Activated T-helper 1 cell treated with anti-CD3 and anti-CD28 coated beads, Interleukin-12 subunit alpha, Interleukin-12 subunit beta, Interleukin-2, Interleukin-4 antibody, amounts not matched to agents 30 ng/mL and 10 ng/mL and 1 ng/mL, durations not matched to agents 14 hours and 24 hours and 36 hours (primary cell): ENCODE results near the gene CEACAM18. TPM values are rescaled to one million over a fixed set of nuclear protein-coding genes. Genes with fewer than 3 reads are reported as not detected.

Source experiments
- DNase-seq: peaks from one replicate; pipeline ENCODE4 v3.0.0; 2021; ENCODE audit warnings: low spot score
- H3K27ac Mint-ChIP-seq: one replicate; pipeline ENCODE4 v1.8.0; 2021; ENCODE audit warnings: mild to moderate bottlenecking, mixed read lengths
- H3K27me3 Mint-ChIP-seq: one replicate; pipeline ENCODE4 v1.8.0; 2022; ENCODE audit warnings: mild to moderate bottlenecking, moderate library complexity, mixed read lengths; ENCODE audit not compliant: insufficient read depth
- H3K36me3 Mint-ChIP-seq: one replicate; pipeline ENCODE4 v1.8.0; 2021; ENCODE audit warnings: low read depth, mixed read lengths
- H3K4me1 Mint-ChIP-seq: one replicate; pipeline ENCODE4 v1.8.0; 2021; ENCODE audit warnings: low read depth, mixed read lengths
- H3K4me3 Mint-ChIP-seq: one replicate; pipeline ENCODE4 v1.8.0; 2021; ENCODE audit warnings: mild to moderate bottlenecking, moderate library complexity, mixed read lengths
- H3K9me3 Mint-ChIP-seq: one replicate; pipeline ENCODE4 v1.8.0; 2021; ENCODE audit warnings: mixed read lengths
- intact Hi-C: fragments of 100-400 bp; cut with micrococcal nuclease; formaldehyde crosslinking; loops from one replicate; pipeline ENCODE4 v1.15.1; 2024
- total RNA-seq: library from RNA; stranded (reverse); gene quantifications from 2 replicates; pipeline ENCODE4 v1.2.3, GENCODE V29; 2022

Gene CEACAM18
- total RNA-seq, 1 donor from 2014 or later: not detected

DNA sequence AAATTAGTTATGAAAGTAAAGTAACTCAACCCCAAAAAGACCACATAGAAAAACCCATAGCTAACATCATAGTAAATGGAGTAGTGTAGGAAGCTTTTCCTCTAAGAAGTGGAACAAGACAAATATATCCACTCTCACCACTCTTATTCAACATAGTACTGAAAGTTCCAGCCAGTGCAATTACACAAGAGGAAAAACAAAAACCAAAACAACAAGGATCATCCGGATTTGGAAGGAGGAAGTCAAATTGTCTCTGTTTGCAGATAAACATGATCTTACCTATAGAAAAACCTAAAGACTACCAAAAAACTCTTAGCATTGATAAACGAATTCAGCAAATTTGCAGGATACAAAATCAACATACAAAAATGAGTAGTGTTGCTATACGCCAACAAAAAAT, 11.6 kb upstream of the CEACAM18 start:
- Mint-ChIP-seq H3K4me1 (peaks cover 38% of the 10 kb centered on the region), H3K4me3 (no peak overlapping the region), H3K36me3 (no peaks in the 10 kb centered on the region), H3K27me3 (peaks cover 32% of the 10 kb centered on the region), H3K9me3 (no peaks in the 10 kb centered on the region), H3K27ac (no peak overlapping the region)
- intact Hi-C loops: no loop called here
- DNase-seq: no peak

DNA sequence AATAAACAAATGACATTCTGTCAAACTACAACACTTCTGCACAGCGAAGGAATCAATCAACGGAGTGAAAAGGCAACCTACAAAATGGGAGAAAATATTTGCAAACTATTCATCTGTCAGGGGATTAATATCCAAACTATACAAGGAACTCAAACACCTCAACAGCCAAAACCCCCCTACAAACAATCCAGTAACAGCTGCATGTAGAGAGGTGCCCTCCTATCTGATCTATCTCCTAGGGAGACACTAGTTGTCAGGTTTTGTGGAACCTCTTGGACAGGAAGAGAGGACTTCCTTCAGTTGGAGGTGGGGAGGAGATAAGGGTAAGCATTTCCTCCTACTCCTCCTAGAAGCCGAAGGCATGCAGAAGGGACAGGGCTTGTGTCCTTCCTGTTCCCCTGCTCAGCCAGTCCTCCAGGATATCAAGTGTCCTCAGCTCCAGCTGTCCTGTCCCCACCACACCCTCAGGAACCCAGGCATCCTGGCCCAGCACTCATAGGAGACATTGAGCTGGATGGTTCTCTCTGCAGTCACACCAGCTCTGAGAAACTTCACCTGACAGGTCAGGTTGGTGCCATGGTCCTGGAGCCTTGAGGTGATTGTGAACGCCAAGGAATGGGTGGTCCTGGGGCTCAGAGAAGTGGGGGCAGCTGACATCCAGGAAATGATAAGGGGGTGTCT, 10.3 kb upstream of the CEACAM18 start:
- DNase-seq: no peak
- Mint-ChIP-seq H3K27ac (no peak overlapping the region), H3K4me1 (peaks cover 43% of the 10 kb centered on the region), H3K27me3 (peaks cover 31% of the 10 kb centered on the region), H3K36me3 (no peaks in the 10 kb centered on the region), H3K4me3 (no peak overlapping the region), H3K9me3 (no peaks in the 10 kb centered on the region)
- intact Hi-C loops: no loop called here

DNA sequence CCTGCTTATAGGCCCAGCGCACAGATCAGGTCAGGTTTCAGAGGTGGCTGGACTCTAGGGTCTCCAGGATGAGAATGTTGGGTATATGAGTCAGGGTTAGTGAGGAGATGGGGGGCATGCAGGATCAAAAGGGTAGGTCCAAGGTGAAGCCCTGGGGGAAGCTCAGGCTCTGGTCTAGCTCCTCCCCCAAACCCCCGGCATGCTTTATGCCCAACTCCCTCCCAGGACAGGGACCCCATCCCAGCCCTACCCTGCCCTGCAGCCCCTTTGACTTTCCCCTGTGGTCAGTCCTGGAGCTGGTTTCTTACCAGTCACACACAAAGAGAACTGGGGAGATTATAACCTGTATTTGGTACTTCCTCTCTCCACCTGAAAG, 9.8 kb upstream of the CEACAM18 start:
- Mint-ChIP-seq H3K27ac (no peak overlapping the region), H3K36me3 (no peaks in the 10 kb centered on the region), H3K4me1 (peaks cover 46% of the 10 kb centered on the region), H3K27me3 (peaks cover 29% of the 10 kb centered on the region), H3K9me3 (no peaks in the 10 kb centered on the region), H3K4me3 (no peak overlapping the region)
- DNase-seq: no peak
- intact Hi-C loops: no loop called here

DNA sequence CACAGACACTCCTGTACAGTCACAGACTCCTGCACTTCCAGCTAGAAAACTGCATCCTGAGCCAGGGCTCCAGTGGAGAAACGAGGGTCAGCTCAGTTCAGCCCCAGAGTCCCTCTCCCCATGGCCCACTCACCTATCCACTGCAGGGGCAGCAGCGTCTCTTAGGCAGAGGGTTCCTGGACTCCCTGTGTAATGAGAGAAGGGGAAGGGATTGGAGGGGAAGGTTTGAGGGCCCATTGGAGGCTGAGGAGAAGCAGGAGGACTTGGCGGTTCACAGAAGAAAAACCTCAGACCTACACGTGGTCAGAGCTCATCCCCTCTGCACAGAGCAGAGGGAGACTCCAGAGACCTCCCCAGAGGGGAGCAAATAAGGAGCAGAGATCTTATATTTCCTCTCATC, 9.2 kb upstream of the CEACAM18 start:
- peaks cover 49% of the 10 kb centered on the region for H3K4me1 Mint-ChIP-seq

DNA sequence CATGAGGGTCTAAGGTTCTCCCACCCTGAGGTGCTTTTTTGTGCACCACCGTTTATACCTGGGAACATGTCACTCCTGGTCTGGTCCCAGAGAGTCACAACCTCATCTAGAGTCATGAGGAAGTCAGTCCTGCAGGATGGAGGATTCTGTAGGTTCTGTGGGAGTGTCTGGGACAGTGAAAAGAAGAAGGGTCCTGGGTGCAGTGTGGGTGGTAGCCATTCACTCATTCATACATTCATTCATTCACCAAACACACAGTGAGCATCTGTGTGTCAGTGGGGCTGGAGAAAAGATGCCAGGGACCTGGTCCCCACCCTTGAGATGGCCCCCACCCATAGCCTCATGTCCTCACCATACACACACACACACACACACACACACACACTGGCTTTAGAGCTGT, 8.7 kb upstream of the CEACAM18 start:
- intact Hi-C loops: no loop called here
- no peak overlapping the region for H3K4me3 Mint-ChIP-seq
- no peak for DNase-seq
- H3K36me3 Mint-ChIP-seq: no peaks in the 10 kb centered on the region
- H3K27me3 Mint-ChIP-seq: peaks cover 25% of the 10 kb centered on the region
- H3K9me3 Mint-ChIP-seq: no peaks in the 10 kb centered on the region
- no peak overlapping the region for H3K27ac Mint-ChIP-seq
- H3K4me1 Mint-ChIP-seq: peaks cover 51% of the 10 kb centered on the region

More for the DNA sequence above, 9.2 kb upstream of the CEACAM18 start:
- H3K9me3 Mint-ChIP-seq: no peaks in the 10 kb centered on the region
- H3K27me3 Mint-ChIP-seq: peaks cover 28% of the 10 kb centered on the region
- H3K27ac Mint-ChIP-seq: no peak overlapping the region
- no peaks in the 10 kb centered on the region for H3K36me3 Mint-ChIP-seq
- no peak for DNase-seq
- no peak overlapping the region for H3K4me3 Mint-ChIP-seq
- intact Hi-C loops: no loop called here

DNA sequence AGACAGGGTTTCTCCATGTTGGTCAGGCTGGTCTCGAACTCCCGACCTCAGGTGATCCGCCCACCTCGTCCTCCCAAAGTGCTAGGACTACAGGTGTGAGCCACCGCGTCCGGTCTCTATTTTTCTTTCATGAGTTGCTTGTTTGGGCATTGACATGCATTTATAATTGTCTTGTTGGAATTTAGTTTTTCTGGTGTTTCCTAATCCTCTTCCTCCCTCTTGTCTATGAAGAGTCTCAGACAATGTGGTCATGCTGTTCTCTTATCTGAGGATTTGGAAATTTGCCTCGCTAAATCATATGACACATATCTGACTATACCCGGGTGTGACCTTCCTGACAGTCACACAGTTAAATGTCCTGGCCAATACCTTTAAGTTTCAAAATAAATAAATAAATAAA, 7.4 kb upstream of the CEACAM18 start:
- intact Hi-C loops: no loop called here
- peaks cover 21% of the 10 kb centered on the region for H3K27me3 Mint-ChIP-seq
- no peak for DNase-seq
- H3K4me3 Mint-ChIP-seq: no peak overlapping the region
- H3K27ac Mint-ChIP-seq: no peak overlapping the region
- H3K36me3 Mint-ChIP-seq: no peaks in the 10 kb centered on the region
- H3K9me3 Mint-ChIP-seq: no peaks in the 10 kb centered on the region
- peaks cover 53% of the 10 kb centered on the region for H3K4me1 Mint-ChIP-seq

DNA sequence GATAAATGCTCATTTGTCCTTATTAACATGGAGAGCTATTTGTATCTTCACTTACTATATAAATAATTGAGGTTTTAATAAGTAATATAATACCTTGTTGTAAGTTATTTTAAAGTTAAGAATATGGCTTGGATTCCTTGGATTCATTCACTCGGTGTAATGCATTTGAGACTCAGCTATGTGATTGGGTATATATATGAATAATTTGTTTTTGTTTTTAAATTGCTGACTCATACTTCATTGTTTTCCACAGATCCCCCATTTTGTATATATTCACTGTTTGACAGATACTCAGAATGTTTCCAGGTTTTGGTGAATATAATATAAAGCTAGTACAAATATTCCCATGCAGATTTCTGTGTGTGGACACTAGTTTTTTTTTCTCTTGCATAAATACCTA, 6.8 kb upstream of the CEACAM18 start:
- intact Hi-C loops: no loop called here
- Mint-ChIP-seq H3K9me3 (no peaks in the 10 kb centered on the region), H3K36me3 (no peaks in the 10 kb centered on the region), H3K27me3 (peaks cover 18% of the 10 kb centered on the region), H3K4me1 (peaks cover 47% of the 10 kb centered on the region), H3K27ac (no peak overlapping the region), H3K4me3 (no peak overlapping the region)
- no peak for DNase-seq

DNA sequence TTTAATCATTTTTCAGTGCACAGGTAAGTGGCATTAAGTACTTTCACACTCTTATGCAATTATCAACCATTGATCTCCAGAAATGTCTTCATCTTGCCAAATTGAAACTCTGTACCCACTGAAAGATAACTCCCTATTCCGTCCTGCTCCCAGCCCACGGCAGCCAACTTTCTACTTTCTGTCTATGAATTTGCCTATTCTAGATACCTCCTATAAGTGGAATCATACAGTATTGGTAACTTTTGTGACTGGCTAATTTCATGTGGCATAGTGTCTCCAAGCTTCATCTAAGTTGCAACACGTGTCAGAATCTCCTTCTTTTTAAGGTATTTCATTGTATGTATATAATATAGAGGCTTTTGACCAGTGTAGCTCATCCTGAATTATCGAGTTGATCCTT, 5.7 kb upstream of the CEACAM18 start:
- H3K36me3 Mint-ChIP-seq: no peaks in the 10 kb centered on the region
- H3K4me1 Mint-ChIP-seq: peaks cover 36% of the 10 kb centered on the region
- H3K27me3 Mint-ChIP-seq: peaks cover 8% of the 10 kb centered on the region
- DNase-seq: no peak
- H3K27ac Mint-ChIP-seq: no peak overlapping the region
- H3K9me3 Mint-ChIP-seq: no peaks in the 10 kb centered on the region
- H3K4me3 Mint-ChIP-seq: no peak overlapping the region
- intact Hi-C loops: loop anchor here (1.0 to 2.0 kb wide), 5 partner anchors 32 to 185 kb away; no protein-coding TSS in a partner anchor

DNA sequence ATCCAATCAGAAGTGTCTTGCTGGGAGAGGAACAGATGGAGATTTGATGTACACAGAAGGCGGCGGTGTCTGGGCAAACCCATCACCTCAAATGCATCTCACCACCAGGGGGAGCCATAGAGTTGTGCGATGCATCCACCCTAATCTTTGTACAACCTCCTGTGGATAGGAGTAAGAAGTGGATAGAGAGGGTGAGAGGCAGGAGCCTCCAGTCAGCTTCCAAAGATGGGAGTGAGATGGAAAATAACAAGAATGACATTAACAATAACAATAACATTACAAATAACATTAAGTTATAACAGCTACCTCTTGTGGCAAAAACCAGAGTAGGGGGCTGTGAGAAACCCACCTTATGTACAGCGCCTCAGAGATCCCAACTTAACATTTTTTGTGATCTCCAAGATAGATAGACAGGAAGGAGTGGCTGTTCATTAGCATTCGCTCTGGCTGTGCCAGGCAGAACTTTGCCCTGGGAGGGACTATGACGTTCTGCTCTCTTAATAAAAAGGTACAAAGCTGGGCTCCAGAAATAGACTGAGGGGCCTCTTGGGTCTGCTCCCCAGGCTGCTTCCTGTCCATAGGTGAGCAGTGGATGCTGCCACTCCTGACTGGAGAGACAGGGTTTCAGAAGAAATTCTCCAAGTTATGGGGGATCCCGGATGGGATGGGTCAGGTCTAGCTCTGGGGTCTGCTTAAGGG, 5.2 kb upstream of the CEACAM18 start:
- H3K4me3 Mint-ChIP-seq: no peak overlapping the region
- H3K4me1 Mint-ChIP-seq: peaks cover 31% of the 10 kb centered on the region
- no peaks in the 10 kb centered on the region for H3K9me3 Mint-ChIP-seq
- H3K36me3 Mint-ChIP-seq: no peaks in the 10 kb centered on the region
- DNase-seq: peak; percentile 63
- H3K27me3 Mint-ChIP-seq: peaks cover 9% of the 10 kb centered on the region
- intact Hi-C loops: loop anchor here (1.0 to 2.0 kb wide), 5 partner anchors 32 to 184 kb away; no protein-coding TSS in a partner anchor
- peak overlapping the region; percentile 55 for H3K27ac Mint-ChIP-seq

DNA sequence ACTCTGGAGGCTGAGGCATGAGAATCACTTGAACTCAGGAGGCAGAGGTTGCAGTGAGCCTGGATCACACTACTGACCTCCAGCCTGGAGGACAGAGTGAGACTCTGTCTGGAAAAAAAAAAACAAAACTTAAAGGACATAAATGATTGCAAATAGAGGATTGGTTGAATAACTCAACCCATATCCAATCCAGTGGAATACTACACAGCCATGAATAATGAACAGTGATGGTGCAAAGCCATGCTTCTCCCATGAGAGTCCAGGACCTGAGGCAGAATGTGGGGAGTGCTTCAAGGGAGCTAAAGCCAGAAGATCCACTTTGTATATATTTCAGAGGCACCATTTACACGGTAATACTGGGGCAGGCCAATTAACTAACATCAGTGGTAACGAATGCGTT, 2.2 kb upstream of the CEACAM18 start:
- Mint-ChIP-seq H3K27me3 (peaks cover 18% of the 10 kb centered on the region), H3K27ac (no peak overlapping the region), H3K36me3 (peaks cover 2% of the 10 kb centered on the region), H3K4me1 (peaks cover 45% of the 10 kb centered on the region), H3K9me3 (peaks cover 4% of the 10 kb centered on the region), H3K4me3 (no peak overlapping the region)
- intact Hi-C loops: no loop called here
- no peak for DNase-seq

DNA sequence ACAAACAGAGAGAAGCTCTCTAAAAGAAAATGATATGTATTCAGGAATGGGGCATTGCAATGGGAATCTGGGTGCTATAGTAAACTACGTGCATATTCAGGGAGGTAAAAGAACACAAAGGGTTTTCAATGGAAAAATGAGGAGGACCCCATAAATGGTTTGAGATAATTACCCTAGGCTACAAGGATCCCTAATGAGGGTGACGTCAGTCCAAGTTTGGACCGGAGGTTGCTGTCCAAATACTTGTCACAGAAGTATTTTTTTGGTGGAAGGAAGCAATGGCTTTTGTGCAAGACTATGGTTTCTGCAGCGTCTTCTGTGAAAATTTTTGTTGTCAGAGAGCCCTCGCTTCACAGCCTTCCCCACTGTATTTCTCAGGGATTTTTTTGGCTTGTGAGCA, 995 bp upstream of the CEACAM18 start:
- H3K27me3 Mint-ChIP-seq: peaks cover 18% of the 10 kb centered on the region
- intact Hi-C loops: no loop called here
- H3K27ac Mint-ChIP-seq: peak overlapping the region; percentile 15
- peaks cover 4% of the 10 kb centered on the region for H3K9me3 Mint-ChIP-seq
- H3K4me3 Mint-ChIP-seq: no peak overlapping the region
- no peak for DNase-seq
- H3K36me3 Mint-ChIP-seq: peaks cover 2% of the 10 kb centered on the region
- H3K4me1 Mint-ChIP-seq: peaks cover 43% of the 10 kb centered on the region

DNA sequence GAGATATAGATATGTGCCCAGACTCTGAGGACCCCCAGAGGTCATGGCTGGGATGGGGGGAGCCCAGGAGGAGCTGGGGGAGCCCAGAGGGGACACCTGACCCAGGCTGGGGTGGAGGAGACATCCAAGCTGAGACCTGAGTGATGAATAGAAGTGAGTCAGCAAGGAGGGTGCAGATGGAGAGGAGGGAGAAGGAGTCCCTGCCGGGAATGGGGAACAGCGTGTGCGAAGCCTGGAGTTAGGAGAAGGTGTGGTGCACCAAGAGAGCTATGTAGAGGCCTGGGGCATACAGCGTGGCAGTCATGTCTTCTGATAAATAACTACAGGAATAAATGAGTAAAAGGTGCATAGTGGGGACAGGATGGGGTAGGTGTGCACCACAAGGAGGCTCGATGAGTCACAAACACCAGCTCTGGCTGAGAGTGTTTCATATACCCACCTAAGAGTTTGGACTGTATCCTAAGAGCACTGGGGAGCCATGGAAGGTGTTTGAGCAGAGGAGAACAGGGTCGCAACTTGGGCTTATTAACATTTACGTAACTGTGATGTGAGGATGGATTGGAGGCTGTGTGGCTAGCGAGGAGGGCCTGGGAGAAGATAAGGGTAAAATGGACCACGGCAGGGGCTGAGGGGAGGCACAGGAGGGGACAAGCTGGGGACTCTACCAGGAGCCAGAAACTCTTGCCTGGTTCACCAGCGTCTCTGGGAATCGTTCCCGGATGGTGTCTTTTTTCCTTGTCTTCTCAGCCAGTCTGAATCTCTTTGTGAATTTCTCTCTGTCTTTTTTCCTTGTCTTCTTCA, 1.4 kb downstream of the CEACAM18 start:
- H3K27ac Mint-ChIP-seq: peak overlapping the region; percentile 76
- no peak for DNase-seq
- intact Hi-C loops: loop anchor here (1.0 kb wide), 2 partner anchors 10 to 37 kb away; no protein-coding TSS in a partner anchor
- peaks cover 4% of the 10 kb centered on the region for H3K9me3 Mint-ChIP-seq
- peaks cover 25% of the 10 kb centered on the region for H3K4me1 Mint-ChIP-seq
- H3K36me3 Mint-ChIP-seq: peaks cover 2% of the 10 kb centered on the region
- no peak overlapping the region for H3K4me3 Mint-ChIP-seq
- peaks cover 13% of the 10 kb centered on the region for H3K27me3 Mint-ChIP-seq

DNA sequence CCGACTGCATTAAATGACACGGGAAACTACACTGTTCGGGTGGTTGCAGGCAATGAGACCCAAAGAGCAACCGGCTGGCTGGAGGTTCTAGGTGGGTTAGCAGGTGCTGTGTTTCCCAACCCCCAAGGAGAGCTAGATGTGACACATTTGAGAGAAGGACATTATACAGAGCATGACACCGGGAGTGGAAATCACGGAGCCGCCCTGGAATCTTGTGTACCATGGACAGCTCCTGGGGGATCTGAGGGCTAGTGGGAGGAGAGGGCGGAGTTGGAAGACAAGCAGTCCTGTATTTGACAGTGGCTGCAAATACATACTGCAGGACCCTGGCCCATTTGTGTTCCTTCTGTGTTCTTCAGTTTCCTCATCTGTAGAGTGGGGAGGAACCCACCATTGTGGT, 2.3 kb downstream of the CEACAM18 start:
- H3K27me3 Mint-ChIP-seq: peaks cover 11% of the 10 kb centered on the region
- peaks cover 24% of the 10 kb centered on the region for H3K4me1 Mint-ChIP-seq
- no peak for DNase-seq
- intact Hi-C loops: no loop called here
- peaks cover 2% of the 10 kb centered on the region for H3K36me3 Mint-ChIP-seq
- no peak overlapping the region for H3K4me3 Mint-ChIP-seq
- H3K9me3 Mint-ChIP-seq: peaks cover 4% of the 10 kb centered on the region
- no peak overlapping the region for H3K27ac Mint-ChIP-seq
